Neural crest cell (in vitro differentiated cells): ENCODE results near the gene TNS3. TPM values are rescaled to one million over a fixed set of nuclear protein-coding genes. Genes with fewer than 3 reads are reported as not detected.

Experiments
- DNase-seq: peaks from one replicate; pipeline ENCODE4 v3.0.0; 2021; ENCODE audit warnings: low read depth, mixed read lengths, low spot score
- H3K27ac Mint-ChIP-seq: one replicate; pipeline ENCODE4 v1.8.0; 2021; ENCODE audit warnings: mild to moderate bottlenecking, mixed read lengths; ENCODE audit not compliant: unreplicated experiment
- H3K27me3 Mint-ChIP-seq: 2 replicates; pipeline ENCODE4 v1.8.0; 2021; ENCODE audit warnings: low read depth, mild to moderate bottlenecking, mixed read lengths
- H3K36me3 Mint-ChIP-seq: 2 replicates; pipeline ENCODE4 v1.8.0; 2021; ENCODE audit warnings: low read depth, mild to moderate bottlenecking, mixed read lengths
- H3K4me1 Mint-ChIP-seq: 2 replicates; pipeline ENCODE4 v1.8.0; 2021; ENCODE audit warnings: mixed read lengths
- H3K4me3 Mint-ChIP-seq: one replicate; pipeline ENCODE4 v1.8.0; 2021; ENCODE audit warnings: mild to moderate bottlenecking, mixed read lengths
- H3K9me3 Mint-ChIP-seq: 2 replicates; pipeline ENCODE4 v1.8.0; 2021; ENCODE audit warnings: mixed read lengths
- CTCF ChIP-seq: fragments of 200-600 bp; sonication (generic); conservative IDR thresholded peaks from 2 replicates; pipeline ENCODE4 v1.5.0; 2021; ENCODE audit warnings: antibody characterized with exemption, mild to moderate bottlenecking
- total RNA-seq: library from RNA; stranded (reverse); gene quantifications from 2 replicates; pipeline ENCODE4 v1.2.1, GENCODE V29; 2021

TNS3 gene
- total RNA-seq, 1 donor from 2014 or later, result 26.4 TPM

- peaks cover 42% of the 10 kb centered on the region for H3K27me3 Mint-ChIP-seq
- H3K4me1 Mint-ChIP-seq, result peaks cover 41% of the 10 kb centered on the region
- no peak overlapping the region for H3K27ac Mint-ChIP-seq
- DNase-seq, result no peak
- H3K4me3 Mint-ChIP-seq, result peak overlapping the region; percentile 87
- H3K9me3 Mint-ChIP-seq, result peaks cover 7% of the 10 kb centered on the region
- peaks cover 8% of the 10 kb centered on the region for H3K36me3 Mint-ChIP-seq
- peak; percentile 49 for TF ChIP-seq CTCF
Measured at GRCh38 chr7:47534322-47535034, 47.4 kb downstream of the TNS3 start.

- H3K27me3 Mint-ChIP-seq, result peaks cover 23% of the 10 kb centered on the region
- peaks cover 9% of the 10 kb centered on the region for H3K36me3 Mint-ChIP-seq
- no peak for DNase-seq
- H3K9me3 Mint-ChIP-seq, result peaks cover 7% of the 10 kb centered on the region
- H3K4me3 Mint-ChIP-seq, result no peak overlapping the region
- peaks cover 28% of the 10 kb centered on the region for H3K4me1 Mint-ChIP-seq
- H3K27ac Mint-ChIP-seq, result no peak overlapping the region
- TF ChIP-seq CTCF, result no peak
Measured at GRCh38 chr7:47531584-47532492, 50.1 kb downstream of the TNS3 start.

GRCh38 chr7:47529826-47530555, 51.9 kb downstream of the TNS3 start:
- peaks cover 5% of the 10 kb centered on the region for H3K27me3 Mint-ChIP-seq
- peaks cover 13% of the 10 kb centered on the region for H3K36me3 Mint-ChIP-seq
- no peak for DNase-seq
- no peak for TF ChIP-seq CTCF
- H3K4me1 Mint-ChIP-seq, result peaks cover 12% of the 10 kb centered on the region
- peak overlapping the region; percentile 4 for H3K27ac Mint-ChIP-seq
- no peak overlapping the region for H3K4me3 Mint-ChIP-seq
- peaks cover 7% of the 10 kb centered on the region for H3K9me3 Mint-ChIP-seq

- Mint-ChIP-seq H3K4me1 (peaks cover 6% of the 10 kb centered on the region), H3K27ac (no peak overlapping the region), H3K27me3 (no peaks in the 10 kb centered on the region), H3K36me3 (peaks cover 13% of the 10 kb centered on the region), H3K9me3 (peaks cover 7% of the 10 kb centered on the region), H3K4me3 (no peak overlapping the region)
- no peak for DNase-seq
- TF ChIP-seq CTCF, result no peak
Measured at GRCh38 chr7:47529405-47529804, 52.5 kb downstream of the TNS3 start.

GRCh38 chr7:47528471-47528870, 53.4 kb downstream of the TNS3 start:
- DNase-seq, result no peak
- H3K27ac Mint-ChIP-seq, result no peak overlapping the region
- H3K27me3 Mint-ChIP-seq, result no peaks in the 10 kb centered on the region
- H3K4me1 Mint-ChIP-seq, result peaks cover 3% of the 10 kb centered on the region
- H3K9me3 Mint-ChIP-seq, result peaks cover 7% of the 10 kb centered on the region
- peaks cover 13% of the 10 kb centered on the region for H3K36me3 Mint-ChIP-seq
- no peak overlapping the region for H3K4me3 Mint-ChIP-seq
- TF ChIP-seq CTCF, result no peak
